Measurements from ENCODE around the gene CNIH2.
A peak's percentile ranks its signal among the peaks of the same experiment; 100 is the strongest.
"Not testable (repeated sequence)": the region's sequence is repeated elsewhere in the genome, so short reads cannot be mapped to it uniquely, and the experiment has no call there.

CNIH2 gene

GRCh38 chr11:66259956-66260355 is 18.0 kb upstream of the CNIH2 start:
- no peak for DNase-seq

- no peak for DNase-seq
Measured at GRCh38 chr11:66261578-66261977, 16.4 kb upstream of the CNIH2 start.

- DNase-seq, result no peak
Measured at GRCh38 chr11:66262191-66262590, 15.8 kb upstream of the CNIH2 start.

GRCh38 chr11:66262696-66263095 is 15.3 kb upstream of the CNIH2 start:
- DNase-seq, result no peak

- DNase-seq, result no peak
Measured at GRCh38 chr11:66263231-66263630, 14.7 kb upstream of the CNIH2 start.

- DNase-seq, result no peak
Measured at GRCh38 chr11:66263785-66264184, 14.2 kb upstream of the CNIH2 start.

GRCh38 chr11:66264383-66264782 is 13.6 kb upstream of the CNIH2 start:
- DNase-seq, result no peak

GRCh38 chr11:66264914-66265313 is 13.1 kb upstream of the CNIH2 start:
- no peak for DNase-seq

GRCh38 chr11:66265531-66266377 is 12.2 kb upstream of the CNIH2 start:
- DNase-seq, result no peak

- DNase-seq, result no peak
Measured at GRCh38 chr11:66266378-66267038, 11.5 kb upstream of the CNIH2 start.

- DNase-seq, result no peak
Measured at GRCh38 chr11:66267039-66267378, 11.0 kb upstream of the CNIH2 start.

GRCh38 chr11:66267379-66268243 is 10.4 kb upstream of the CNIH2 start:
- peak; percentile 62 for DNase-seq

- DNase-seq, result peak; percentile 94
Measured at GRCh38 chr11:66268244-66268951, 9.6 kb upstream of the CNIH2 start, which contains the start of gene RAB1B. TSS of gene RAB1B (plus strand) at chr11:66268639. CDS start at chr11:66268680, 41 bp downstream.

GRCh38 chr11:66268952-66269905 is 8.7 kb upstream of the CNIH2 start:
- DNase-seq, result no peak

GRCh38 chr11:66271816-66272215 is 6.2 kb upstream of the CNIH2 start:
- no peak for DNase-seq

GRCh38 chr11:66272596-66272995 is 5.4 kb upstream of the CNIH2 start:
- DNase-seq, result no peak

GRCh38 chr11:66274219-66274618 is 3.8 kb upstream of the CNIH2 start:
- DNase-seq, result no peak

- no peak for DNase-seq
Measured at GRCh38 chr11:66275396-66275795, 2.6 kb upstream of the CNIH2 start.

GRCh38 chr11:66275984-66276612 is 1.9 kb upstream of the CNIH2 start:
- DNase-seq, result no peak

GRCh38 chr11:66276619-66277018 is 1.4 kb upstream of the CNIH2 start:
- not testable (repeated sequence) for DNase-seq

GRCh38 chr11:66277064-66277463 is 911 bp upstream of the CNIH2 start:
- DNase-seq, result not testable (repeated sequence)

Data from NCI-H510A (cell line).